Endodermal cell (in vitro differentiated cells): ENCODE results near the gene FILIP1L. TPM values are rescaled to one million over a fixed set of nuclear protein-coding genes. Genes with fewer than 3 reads are reported as not detected.

Experiments used
- DNase-seq: peaks from one replicate; pipeline ENCODE4 v3.0.0-alpha.2; 2017
- H3K27ac ChIP-seq: 2 replicates; pipeline ENCODE4 v1.5.1; 2013; ENCODE audit warnings: mild to moderate bottlenecking, low read depth, low read length, moderate library complexity
- H3K27me3 ChIP-seq: 2 replicates; pipeline ENCODE4 v1.6.1; 2013; ENCODE audit warnings: mild to moderate bottlenecking, low read length, moderate library complexity; ENCODE audit not compliant: insufficient read depth, control insufficient read depth, poor library complexity, severe bottlenecking
- H3K36me3 ChIP-seq: 2 replicates; pipeline ENCODE4 v1.7.0; 2013; ENCODE audit warnings: mild to moderate bottlenecking, low read length, moderate library complexity; ENCODE audit not compliant: control insufficient read depth, insufficient read depth
- H3K4me1 ChIP-seq: one replicate; pipeline ENCODE4 v1.7.0; 2013; ENCODE audit warnings: low read length; ENCODE audit not compliant: control insufficient read depth, insufficient read depth
- H3K4me3 ChIP-seq: 2 replicates; pipeline ENCODE4 v1.5.1; 2013; ENCODE audit warnings: mild to moderate bottlenecking, low read length, moderate library complexity
- H3K9ac ChIP-seq: 2 replicates; pipeline ENCODE4 v1.6.1; 2013; ENCODE audit warnings: mild to moderate bottlenecking, low read length, moderate library complexity; ENCODE audit not compliant: poor library complexity, severe bottlenecking; ENCODE audit errors: extremely low read depth
- H3K9me3 ChIP-seq: 2 replicates; pipeline ENCODE4 v1.6.1; 2013; ENCODE audit warnings: mild to moderate bottlenecking, low read length, moderate library complexity; ENCODE audit not compliant: control insufficient read depth
- H3K27ac Mint-ChIP-seq: 2 replicates; pipeline ENCODE4 v1.8.0; 2020; ENCODE audit warnings: mixed read lengths
- H3K27me3 Mint-ChIP-seq: 2 replicates; pipeline ENCODE4 v1.8.0; 2021; ENCODE audit warnings: mild to moderate bottlenecking, mixed read lengths; ENCODE audit not compliant: insufficient read depth
- H3K36me3 Mint-ChIP-seq: 2 replicates; pipeline ENCODE4 v1.8.0; 2020; ENCODE audit warnings: low read depth, mixed read lengths
- H3K4me1 Mint-ChIP-seq: 2 replicates; pipeline ENCODE4 v1.8.0; 2020; ENCODE audit warnings: mixed read lengths
- H3K4me3 Mint-ChIP-seq: 2 replicates; pipeline ENCODE4 v1.8.0; 2020; ENCODE audit warnings: mild to moderate bottlenecking, moderate library complexity, mixed read lengths
- H3K9me3 Mint-ChIP-seq: 2 replicates; pipeline ENCODE4 v1.8.0; 2020; ENCODE audit warnings: mild to moderate bottlenecking, mixed read lengths
- WGBS, 2 experiments: methylation state at CpG; one replicate each; pipeline versions ENCODE4 v1.1.5 to v1.1.7; 2013; ENCODE audit warnings: missing lambda C conversion rate in 2 of 2, mixed read lengths in 1 of 2; ENCODE audit not compliant: insufficient coverage in 1 of 2, insufficient read length in 1 of 2; 5-methylcytosine and 5-hydroxymethylcytosine counted together
- total RNA-seq, 2 donors: library from RNA; stranded (reverse); fragmentation: NEBNext Ultra II Directional in 1 of 2; extraction: Animal tissue kit (Norgen Biotek cat#: 25700) in 1 of 2; gene quantifications; 2 replicates in 1 of 2; 3 replicates in 1 of 2; pipeline ENCODE4 v1.2.1, GENCODE V29; 2021
- TF ChIP-seq, protein P1 (sequence below): fragments of 200-600 bp; sonication (generic); conservative IDR thresholded peaks from 2 replicates; pipeline ENCODE4 v1.5.0; 2021; ENCODE audit warnings: antibody characterized with exemption, mild to moderate bottlenecking

The FILIP1L gene
- total RNA-seq, 2 donors from 2014 or later: 0.84 to 2.5 TPM

DNA sequence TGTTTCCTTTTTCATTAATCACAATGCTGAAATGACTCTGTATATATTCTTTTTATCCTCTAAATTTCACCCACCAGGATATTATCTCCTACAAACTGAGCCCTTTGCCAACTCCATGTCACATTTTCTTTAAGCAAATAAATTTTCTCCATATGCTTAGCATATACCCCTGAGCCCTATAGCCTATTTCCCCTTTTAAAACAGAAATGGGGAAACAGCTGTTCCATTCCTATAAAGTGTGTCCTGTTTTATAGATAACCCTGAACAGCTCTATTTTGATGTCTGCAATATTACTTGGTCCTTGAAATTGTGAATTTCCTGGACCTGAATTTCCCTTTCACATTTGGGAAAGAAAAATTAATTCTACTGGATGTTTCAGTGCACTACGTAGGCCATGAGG is 15.6 kb upstream of the FILIP1L start:
- no peak for DNase-seq
- Mint-ChIP-seq H3K27ac (no peak overlapping the region), H3K27me3 (no peaks in the 10 kb centered on the region), H3K4me3 (no peak overlapping the region), H3K4me1 (peaks cover 2% of the 10 kb centered on the region), H3K36me3 (no peaks in the 10 kb centered on the region), H3K9me3 (no peaks in the 10 kb centered on the region)
- no peak overlapping the region for H3K4me3 ChIP-seq
- H3K36me3 ChIP-seq: no peaks in the 10 kb centered on the region
- H3K9me3 ChIP-seq: no peaks in the 10 kb centered on the region
- H3K9ac ChIP-seq: no peak overlapping the region
- H3K27me3 ChIP-seq: no peaks in the 10 kb centered on the region
- H3K4me1 ChIP-seq: no peaks in the 10 kb centered on the region
- TF ChIP-seq, protein P1, sequence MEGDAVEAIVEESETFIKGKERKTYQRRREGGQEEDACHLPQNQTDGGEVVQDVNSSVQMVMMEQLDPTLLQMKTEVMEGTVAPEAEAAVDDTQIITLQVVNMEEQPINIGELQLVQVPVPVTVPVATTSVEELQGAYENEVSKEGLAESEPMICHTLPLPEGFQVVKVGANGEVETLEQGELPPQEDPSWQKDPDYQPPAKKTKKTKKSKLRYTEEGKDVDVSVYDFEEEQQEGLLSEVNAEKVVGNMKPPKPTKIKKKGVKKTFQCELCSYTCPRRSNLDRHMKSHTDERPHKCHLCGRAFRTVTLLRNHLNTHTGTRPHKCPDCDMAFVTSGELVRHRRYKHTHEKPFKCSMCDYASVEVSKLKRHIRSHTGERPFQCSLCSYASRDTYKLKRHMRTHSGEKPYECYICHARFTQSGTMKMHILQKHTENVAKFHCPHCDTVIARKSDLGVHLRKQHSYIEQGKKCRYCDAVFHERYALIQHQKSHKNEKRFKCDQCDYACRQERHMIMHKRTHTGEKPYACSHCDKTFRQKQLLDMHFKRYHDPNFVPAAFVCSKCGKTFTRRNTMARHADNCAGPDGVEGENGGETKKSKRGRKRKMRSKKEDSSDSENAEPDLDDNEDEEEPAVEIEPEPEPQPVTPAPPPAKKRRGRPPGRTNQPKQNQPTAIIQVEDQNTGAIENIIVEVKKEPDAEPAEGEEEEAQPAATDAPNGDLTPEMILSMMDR: no peak
- 100% methylated on average over 1 of the region's 1 CpG for WGBS, 2 experiments
- H3K27ac ChIP-seq: no peak overlapping the region

DNA sequence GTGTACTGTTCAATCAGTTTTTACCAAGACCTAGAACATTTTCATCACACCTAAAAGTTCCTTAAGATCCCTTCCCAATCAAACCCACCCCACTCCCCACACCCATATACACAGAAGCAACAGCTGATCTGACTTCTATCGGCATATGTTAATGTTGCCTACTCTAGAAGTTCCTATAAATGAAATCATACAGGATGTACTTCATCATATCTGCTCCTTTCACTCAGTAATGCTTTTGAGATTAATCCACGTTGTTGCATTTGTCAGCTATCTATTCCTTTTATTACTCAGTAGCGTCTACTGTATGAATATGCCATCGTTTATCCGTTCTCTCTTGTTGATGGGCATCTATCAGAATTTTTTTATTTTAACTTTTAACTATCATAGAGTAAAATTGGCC is 14.3 kb upstream of the FILIP1L start:
- Histone ChIP-seq H3K27me3 (no peaks in the 10 kb centered on the region), H3K4me3 (no peak overlapping the region), H3K36me3 (no peaks in the 10 kb centered on the region), H3K9ac (no peak overlapping the region), H3K27ac (no peak overlapping the region), H3K9me3 (no peaks in the 10 kb centered on the region), H3K4me1 (no peaks in the 10 kb centered on the region)
- Mint-ChIP-seq H3K4me1 (peaks cover 4% of the 10 kb centered on the region), H3K27ac (no peak overlapping the region), H3K36me3 (no peaks in the 10 kb centered on the region), H3K4me3 (no peak overlapping the region), H3K9me3 (no peaks in the 10 kb centered on the region), H3K27me3 (no peaks in the 10 kb centered on the region)
- DNase-seq: no peak
- WGBS, 2 experiments: 90% methylated on average over 2 to 5 of the region's 5 CpGs
- TF ChIP-seq, protein P1: no peak

DNA sequence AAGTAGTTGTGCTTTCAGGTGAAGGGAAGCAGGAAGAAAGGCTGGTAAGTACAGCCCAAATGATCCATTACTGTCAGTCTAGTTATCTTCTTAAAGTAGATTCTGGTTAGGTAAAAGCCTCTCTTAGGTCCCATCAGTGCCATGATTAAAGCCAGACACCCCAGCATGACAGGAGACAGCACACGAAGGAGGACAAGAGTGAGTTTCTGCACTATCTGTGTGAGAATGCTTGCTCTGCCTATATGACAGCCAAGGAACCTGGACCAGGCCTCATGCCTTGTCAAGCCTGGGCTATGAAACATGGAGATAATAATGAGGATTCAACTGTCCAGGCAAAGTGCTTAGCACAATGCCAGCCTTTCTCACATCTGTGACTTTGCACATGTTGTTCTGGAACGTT is 13.5 kb upstream of the FILIP1L start:
- Histone ChIP-seq H3K9ac (no peak overlapping the region), H3K4me1 (peaks cover 3% of the 10 kb centered on the region), H3K27ac (no peak overlapping the region), H3K27me3 (no peaks in the 10 kb centered on the region), H3K9me3 (no peaks in the 10 kb centered on the region), H3K36me3 (no peaks in the 10 kb centered on the region), H3K4me3 (no peak overlapping the region)
- Mint-ChIP-seq H3K9me3 (no peaks in the 10 kb centered on the region), H3K4me3 (no peak overlapping the region), H3K27me3 (no peaks in the 10 kb centered on the region), H3K27ac (peak overlapping the region; percentile 50), H3K4me1 (peaks cover 12% of the 10 kb centered on the region), H3K36me3 (no peaks in the 10 kb centered on the region)
- WGBS, 2 experiments: 93 to 100% methylated on average over 1 to 2 of the region's 2 CpGs
- no peak for DNase-seq
- TF ChIP-seq, protein P1: no peak
